22Rv1 (cell line): ENCODE results near the gene PHF1.

Source experiments
- H3K27ac ChIP-seq: fragments of 450-650 bp; 2 replicates; pipeline ENCODE4 v1.5.1; 2017
- ZFX ChIP-seq: fragments of 450-650 bp; IDR thresholded peaks from 2 replicates; pipeline ENCODE4 v1.6.1; 2017; ENCODE audit warnings: antibody characterized with exemption, borderline replicate concordance
- TF ChIP-seq, protein P1 (sequence below): fragments of 450-650 bp; IDR thresholded peaks from 2 replicates; pipeline ENCODE4 v1.5.1; 2017; ENCODE audit warnings: mild to moderate bottlenecking

The PHF1 gene

DNA sequence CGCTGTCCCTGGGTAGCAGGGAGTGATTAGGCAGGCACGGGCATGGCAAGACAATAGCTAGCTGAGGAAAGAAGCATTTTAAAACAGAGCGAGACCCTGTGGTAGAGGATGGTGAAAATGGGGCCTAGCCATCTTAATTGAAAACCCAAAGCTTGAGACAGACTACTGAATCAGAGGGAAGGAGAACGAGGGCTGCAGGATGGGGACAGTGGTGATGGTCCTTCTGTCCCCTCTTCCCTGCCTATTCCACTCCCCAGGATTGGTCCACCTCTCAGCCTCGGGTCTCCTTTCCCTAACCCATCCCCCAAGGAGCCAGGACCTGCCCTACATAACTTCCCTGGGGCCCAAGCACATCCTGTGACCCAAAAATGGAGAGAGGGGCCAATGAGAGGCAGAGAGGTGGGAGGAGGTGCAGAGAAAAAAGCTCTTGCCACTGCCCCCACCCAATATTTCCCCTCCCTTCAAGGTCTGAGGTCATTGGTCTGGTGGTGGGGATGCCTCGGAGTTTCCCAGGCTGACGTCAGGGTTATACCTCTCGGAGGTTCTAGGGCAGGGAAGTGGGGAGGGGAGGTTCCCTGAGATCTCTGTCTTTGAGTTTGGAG lies 8.0 kb downstream of the PHF1 start:
- peak overlapping the region; percentile 88 for H3K27ac ChIP-seq
- TF ChIP-seq, protein P1, sequence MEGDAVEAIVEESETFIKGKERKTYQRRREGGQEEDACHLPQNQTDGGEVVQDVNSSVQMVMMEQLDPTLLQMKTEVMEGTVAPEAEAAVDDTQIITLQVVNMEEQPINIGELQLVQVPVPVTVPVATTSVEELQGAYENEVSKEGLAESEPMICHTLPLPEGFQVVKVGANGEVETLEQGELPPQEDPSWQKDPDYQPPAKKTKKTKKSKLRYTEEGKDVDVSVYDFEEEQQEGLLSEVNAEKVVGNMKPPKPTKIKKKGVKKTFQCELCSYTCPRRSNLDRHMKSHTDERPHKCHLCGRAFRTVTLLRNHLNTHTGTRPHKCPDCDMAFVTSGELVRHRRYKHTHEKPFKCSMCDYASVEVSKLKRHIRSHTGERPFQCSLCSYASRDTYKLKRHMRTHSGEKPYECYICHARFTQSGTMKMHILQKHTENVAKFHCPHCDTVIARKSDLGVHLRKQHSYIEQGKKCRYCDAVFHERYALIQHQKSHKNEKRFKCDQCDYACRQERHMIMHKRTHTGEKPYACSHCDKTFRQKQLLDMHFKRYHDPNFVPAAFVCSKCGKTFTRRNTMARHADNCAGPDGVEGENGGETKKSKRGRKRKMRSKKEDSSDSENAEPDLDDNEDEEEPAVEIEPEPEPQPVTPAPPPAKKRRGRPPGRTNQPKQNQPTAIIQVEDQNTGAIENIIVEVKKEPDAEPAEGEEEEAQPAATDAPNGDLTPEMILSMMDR, result no peak
- TF ChIP-seq ZFX, result no peak

DNA sequence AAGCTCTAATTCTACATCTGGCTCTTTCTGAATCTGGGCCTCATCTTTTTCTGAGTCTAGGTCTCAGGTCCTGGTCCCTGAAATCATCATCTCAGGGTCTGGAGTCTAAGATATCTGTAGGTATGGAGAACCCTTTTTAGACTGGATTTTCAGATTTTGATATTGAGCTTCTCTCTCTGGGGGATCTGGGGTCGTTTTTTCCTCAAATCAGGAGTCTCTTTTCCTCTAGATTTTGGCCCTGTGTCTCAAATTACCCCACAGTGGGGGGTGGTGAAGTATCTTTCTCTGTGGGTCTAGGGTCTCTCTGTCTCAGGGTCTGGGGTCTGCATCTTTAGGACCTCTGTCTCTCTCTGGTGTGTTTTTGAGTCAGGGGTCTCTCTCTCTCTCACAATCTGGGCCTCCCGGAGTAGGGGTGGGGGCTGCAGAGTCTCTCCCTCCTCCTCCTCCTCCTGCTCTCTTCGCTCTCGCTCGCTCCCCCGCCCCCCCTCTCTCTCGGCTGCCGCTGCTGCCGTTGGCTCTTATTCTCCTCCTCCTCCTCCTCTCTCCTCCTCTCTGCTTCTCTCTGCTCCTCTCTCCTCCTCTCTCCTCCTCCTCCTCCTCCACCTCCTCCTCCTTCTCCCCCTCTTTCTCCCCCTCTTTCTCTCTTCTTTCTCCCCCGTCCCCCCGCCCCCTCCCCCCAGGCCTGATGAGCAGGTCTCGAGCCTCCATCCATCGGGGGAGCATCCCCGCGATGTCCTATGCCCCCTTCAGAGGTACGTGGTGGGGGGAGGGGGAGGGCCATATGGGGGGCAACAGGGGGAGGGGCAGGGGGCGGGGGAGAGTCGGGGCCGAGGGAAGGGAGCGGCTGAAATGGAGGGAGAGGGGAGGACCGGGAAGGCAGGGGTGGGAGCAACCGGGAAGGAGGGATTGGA lies 9.0 kb downstream of the PHF1 start, which contains the start of gene SYNGAP1:
Gene SYNGAP1 (plus strand): TSS at position 486 of the 911 bp plus-strand sequence. CDS start 200 bp downstream, at position 686.
- peak within 1 kb of the TSS; percentile 88 for H3K27ac ChIP-seq
- no peak for TF ChIP-seq ZFX
- TF ChIP-seq, protein P1, result no peak

DNA sequence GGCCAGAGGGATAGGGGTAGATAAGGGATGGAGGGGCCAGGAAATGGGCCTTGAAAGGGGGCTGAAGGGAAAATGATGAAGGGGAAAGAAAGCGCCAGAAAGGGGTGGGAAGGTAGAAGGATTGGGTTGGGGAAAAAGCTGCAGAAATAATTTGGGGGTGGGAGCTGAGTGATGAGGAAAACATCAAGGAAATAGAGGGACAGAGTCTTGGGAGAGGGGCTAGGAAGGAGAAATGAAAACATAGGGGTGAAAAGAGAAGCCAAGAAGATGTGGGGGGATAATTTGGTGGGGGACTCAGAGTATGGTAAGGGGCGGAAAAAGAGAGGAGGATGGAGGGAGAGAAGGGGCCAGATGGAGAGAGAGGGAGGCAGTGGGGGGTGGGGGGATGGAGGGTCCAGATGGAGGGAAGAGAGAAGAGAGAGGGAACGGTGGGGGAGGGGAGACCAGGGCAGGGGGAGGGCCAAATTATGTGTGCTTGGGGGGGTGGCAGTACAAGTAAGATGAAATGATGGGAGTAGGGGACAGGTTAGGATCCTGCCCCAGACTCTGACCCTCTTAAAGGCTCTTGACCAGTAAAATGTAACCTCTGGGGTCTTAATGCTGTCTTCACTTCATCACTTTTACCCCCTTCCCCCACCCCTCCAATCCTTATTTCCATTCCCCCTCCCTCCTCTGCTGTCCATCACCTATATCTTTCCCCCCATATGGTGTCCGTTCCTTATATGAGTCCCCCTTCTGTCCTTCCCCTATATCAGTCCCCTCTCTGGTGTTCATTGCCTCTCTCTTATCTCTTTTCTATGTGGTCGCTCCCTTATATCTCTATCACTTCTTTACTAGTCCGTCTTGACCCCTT lies 9.9 kb downstream of the PHF1 start:
- H3K27ac ChIP-seq, result no peak overlapping the region
- no peak for TF ChIP-seq ZFX
- TF ChIP-seq, protein P1, result no peak

DNA sequence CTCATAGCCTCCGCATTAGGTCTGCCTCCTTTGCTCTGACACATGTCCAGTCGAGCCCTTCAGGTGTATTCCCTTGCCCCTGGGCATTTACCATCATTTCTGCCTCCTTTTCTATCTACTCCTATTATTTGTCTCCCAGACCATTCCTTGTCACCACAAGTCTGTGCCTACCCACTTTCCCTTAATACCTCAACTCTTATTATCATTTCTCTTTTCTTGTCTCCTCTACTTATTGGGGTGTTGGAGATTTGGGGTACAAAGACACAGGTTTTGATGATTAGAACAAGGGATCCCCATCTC lies 10.5 kb downstream of the PHF1 start:
- no peak overlapping the region for H3K27ac ChIP-seq
- no peak for TF ChIP-seq ZFX
- TF ChIP-seq, protein P1, result no peak

DNA sequence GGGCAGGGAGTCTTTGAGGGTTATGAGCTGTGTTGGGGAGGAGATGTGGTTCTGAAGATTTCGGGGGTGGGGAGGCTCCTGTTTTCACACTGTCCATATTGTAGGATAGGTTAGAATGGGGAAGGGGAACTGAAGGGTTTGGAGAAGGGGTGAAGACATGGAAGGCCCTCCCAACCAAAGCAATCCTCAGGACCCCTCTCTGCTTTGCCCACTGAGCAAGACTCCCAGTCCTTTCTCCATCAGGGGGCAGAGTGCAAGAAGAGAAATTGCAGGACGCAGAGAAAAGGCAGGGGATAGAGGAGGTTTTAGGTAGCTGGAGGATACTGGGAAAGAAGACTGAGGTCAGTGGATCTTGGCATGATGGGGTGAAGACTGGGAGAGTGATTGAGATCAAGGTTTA lies 13.0 kb downstream of the PHF1 start:
- no peak overlapping the region for H3K27ac ChIP-seq
- TF ChIP-seq, protein P1, result no peak

DNA sequence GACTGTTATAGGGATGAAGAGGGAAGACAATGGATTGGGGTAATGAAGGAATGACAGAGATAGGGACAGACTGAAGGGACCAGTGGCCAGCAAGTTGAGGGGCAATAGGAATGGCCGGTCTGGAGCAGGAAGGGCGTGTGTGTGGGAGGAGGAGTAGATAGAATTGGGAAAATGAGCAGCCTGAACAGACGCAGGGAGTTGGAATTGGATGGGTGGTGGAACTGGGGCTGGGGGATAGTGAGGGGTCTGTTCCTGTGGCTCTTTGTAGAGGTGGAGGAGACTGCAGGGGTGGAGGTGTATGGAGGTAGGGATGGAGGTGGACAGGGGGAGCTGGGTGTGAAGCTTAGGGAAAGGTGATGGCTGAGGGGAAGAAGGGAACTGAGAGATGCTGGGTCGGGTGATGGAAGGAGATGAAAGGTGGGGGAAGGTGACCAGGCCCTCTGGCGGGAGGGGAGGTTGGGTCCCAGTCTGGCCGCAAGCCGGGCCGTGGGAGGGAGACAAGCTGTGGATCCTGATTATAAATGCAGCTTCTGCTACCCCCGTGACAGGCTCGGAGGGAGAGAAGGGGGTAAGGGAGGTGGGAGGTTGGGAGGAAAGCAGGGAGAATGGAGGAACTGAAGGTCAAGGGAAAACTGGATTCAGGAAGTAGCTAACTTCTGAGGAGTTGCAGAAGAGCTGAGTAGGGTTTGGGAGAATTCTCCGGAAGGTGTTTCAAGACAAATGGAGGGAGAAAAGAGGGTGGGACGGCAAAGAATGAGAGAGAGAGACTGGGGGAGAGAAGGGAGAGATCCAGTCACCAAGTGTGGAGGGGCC lies 14.2 kb downstream of the PHF1 start:
- H3K27ac ChIP-seq, result peak overlapping the region; percentile 88
- TF ChIP-seq, protein P1, result no peak
- no peak for TF ChIP-seq ZFX
